HepG2 (cell line): Measurements from ENCODE around the gene MYL3. TPM values are rescaled to one million over a fixed set of nuclear protein-coding genes. Genes with fewer than 3 reads are reported as not detected.

ENCODE experiments used
- ATAC-seq: fragments of 200-7000 bp; cut with Tn5 transposase; 3 replicates; pipeline ENCODE4 v1.9.1; 2020; ENCODE audit warnings: mild to moderate bottlenecking, moderate library complexity
- BruUV-seq: library from RNA; stranded (reverse); fragments of 400-500 nt; replicated peaks from 2 replicates; lab custom pipeline; 2021; lab: Mats Ljungman, UMichigan
- CTCF ChIA-PET: fragments of 300-600 bp; formaldehyde crosslinking; extraction: SDS; loops from one replicate; lab custom pipeline; 2021; ENCODE audit warnings: low total read pairs, inconsistent platforms, low intra/inter-chr PET ratio; lab: Yijun Ruan, JAX
- POLR2A ChIA-PET: fragments of 350-600 bp; sonication (Branson Sonifier 250); formaldehyde crosslinking; loops from one replicate; lab custom pipeline; 2020; ENCODE audit warnings: antibody characterized with exemption, inconsistent platforms; lab: Yijun Ruan, JAX
- DNase-seq: peaks from one replicate; pipeline ENCODE4 v3.0.0-alpha.2; 2015; ENCODE audit warnings: low spot score
- FAIRE-seq: peaks from 3 replicates; lab custom pipeline; 2011; peaks lifted over from hg19 to GRCh38; lab: Jason Lieb, UNC
- H2AFZ ChIP-seq: one replicate; pipeline ENCODE4 v1.6.1; 2011; ENCODE audit warnings: low read length, inconsistent platforms
- H3K27ac ChIP-seq: fragments of 300-600 bp; 3 replicates; pipeline ENCODE4 v1.8.0; 2011; ENCODE audit warnings: mixed run types, mild to moderate bottlenecking, mixed read lengths, low read length, inconsistent platforms; ENCODE audit not compliant: insufficient read depth; ENCODE audit errors: extremely low read length
- H3K27me3 ChIP-seq, 2 experiments: fragments of 200-600 bp in 1 of 2; 2 replicates in 1 of 2; 3 replicates in 1 of 2; pipeline versions ENCODE4 v1.6.0 to v1.8.0; 2011; ENCODE audit warnings: low read length in 2 of 2, mild to moderate bottlenecking in 2 of 2, moderate library complexity in 2 of 2, inconsistent platforms in 1 of 2; ENCODE audit not compliant: insufficient read depth in 2 of 2, control insufficient read depth in 1 of 2
- H3K36me3 ChIP-seq, 2 experiments: fragments of 200-600 bp in 1 of 2; replicated peaks in 1 of 2; 2 replicates in 1 of 2; 3 replicates in 1 of 2; pipeline versions ENCODE4 v1.5.1 to v1.8.0; 2011; ENCODE audit warnings: low read length in 2 of 2, inconsistent platforms in 1 of 2; ENCODE audit not compliant: insufficient read depth in 2 of 2, control insufficient read depth in 1 of 2
- H3K4me1 ChIP-seq: 2 replicates; pipeline ENCODE4 v1.5.1; 2012; ENCODE audit warnings: low read length, inconsistent platforms; ENCODE audit not compliant: insufficient read depth
- H3K4me2 ChIP-seq: 2 replicates; pipeline ENCODE4 v1.6.0; 2011; ENCODE audit warnings: low read depth, low read length, inconsistent platforms
- H3K4me3 ChIP-seq, 3 experiments: fragments of 200-600 bp in 1 of 3; sonication (generic), shearing (Covaris generic) in 1 of 3; replicated peaks in 1 of 3; 2 replicates each; pipeline ENCODE4 v1.5.1; 2011 to 2016; ENCODE audit warnings: low read length in 3 of 3, inconsistent platforms in 2 of 3, low read depth in 2 of 3, mild to moderate bottlenecking in 2 of 3, control low read depth in 1 of 3, mixed read lengths in 1 of 3; ENCODE audit not compliant: insufficient read depth in 1 of 3
- H3K79me2 ChIP-seq: one replicate; pipeline ENCODE4 v1.6.1; 2011; ENCODE audit warnings: low read length, inconsistent platforms; ENCODE audit not compliant: insufficient read depth
- H3K9ac ChIP-seq: 2 replicates; pipeline ENCODE4 v1.6.0; 2011; ENCODE audit warnings: mild to moderate bottlenecking, low read depth, low read length, inconsistent platforms; ENCODE audit not compliant: insufficient read depth
- H3K9me3 ChIP-seq: 2 replicates; pipeline ENCODE4 v1.5.1; 2012; ENCODE audit warnings: mild to moderate bottlenecking, low read length
- H4K20me1 ChIP-seq: 2 replicates; pipeline ENCODE4 v1.6.0; 2011; ENCODE audit warnings: inconsistent platforms, mild to moderate bottlenecking, low read length, moderate library complexity; ENCODE audit not compliant: insufficient read depth
- BRCA1 ChIP-seq: sonication (generic); formaldehyde crosslinking; IDR thresholded peaks from 2 replicates; pipeline ENCODE4 v1.4.0; 2020; ENCODE audit warnings: missing genetic modification reagents
- KDM3A ChIP-seq: IDR thresholded peaks from 2 replicates; pipeline ENCODE4 v1.6.1; 2018; ENCODE audit warnings: low read depth, missing compliant biosample characterization
- KLF16 ChIP-seq, 2 experiments: sonication (generic) in 1 of 2; formaldehyde crosslinking in 1 of 2; IDR thresholded peaks; 2 replicates each; pipeline versions ENCODE4 v1.6.1 to v1.8.0; 2016 to 2023; ENCODE audit warnings: missing genetic modification reagents in 2 of 2, missing compliant biosample characterization in 1 of 2
- MXD3 ChIP-seq: IDR thresholded peaks from 2 replicates; pipeline ENCODE4 v1.6.1; 2016; ENCODE audit warnings: mild to moderate bottlenecking, missing biosample characterization, missing genetic modification reagents
- NFYB ChIP-seq: sonication (generic); formaldehyde crosslinking; IDR thresholded peaks from 2 replicates; pipeline ENCODE4 v1.4.0; 2020; ENCODE audit warnings: missing genetic modification reagents
- THYN1 ChIP-seq: sonication (generic); formaldehyde crosslinking; IDR thresholded peaks from 2 replicates; pipeline ENCODE4 v1.8.1; 2023; ENCODE audit warnings: low read depth, mild to moderate bottlenecking, moderate library complexity, missing genetic modification reagents, borderline replicate concordance
- U2AF2 ChIP-seq: fragments of 200-400 bp; formaldehyde crosslinking; IDR thresholded peaks from 2 replicates; pipeline ENCODE4 v1.6.1; 2017; ENCODE audit warnings: low read depth, mild to moderate bottlenecking, low read length
- ZNF451 ChIP-seq: sonication (generic); formaldehyde crosslinking; IDR thresholded peaks from 2 replicates; pipeline ENCODE4 v1.5.0; 2020; ENCODE audit warnings: mild to moderate bottlenecking, missing genetic modification reagents
- WGBS: methylation state at CpG from one replicate; pipeline ENCODE4 v1.1.6; 2017; ENCODE audit warnings: low lambda C conversion rate; 5-methylcytosine and 5-hydroxymethylcytosine counted together
- in situ Hi-C: cut with HindIII; loops from 2 replicates; pipeline ENCODE4 v1.10.0; 2017; ENCODE audit warnings: low pct_unique_long_range_greater_than_20kb; ENCODE audit not compliant: extremely low pct_ligation_motif_present
- intact Hi-C: fragments of 100-400 bp; cut with micrococcal nuclease; formaldehyde crosslinking; loops from one replicate; pipeline ENCODE4 v1.10.0; 2022; ENCODE audit not compliant: unreplicated experiment
- polyA plus RNA-seq, 8 experiments: library from polyadenylated mRNA; depleted of rRNA in 3 of 8; stranded (reverse) in 7 of 8; unstranded in 1 of 8; fragments of >200 nt; fragmentation: Illumina TruSeq in 4 of 8; extraction: Trizol in 4 of 8; gene quantifications; 2 replicates each; pipeline versions ENCODE4 v1.2.1 to v1.2.3, GENCODE V29; 2011 to 2016; ENCODE audit warnings: low read depth in 4 of 8, missing spikeins in 1 of 8, mixed read lengths in 1 of 8; ENCODE audit not compliant: insufficient read depth in 1 of 8
- total RNA-seq, 5 experiments: library from RNA; depleted of rRNA; stranded (reverse); fragments of >200 nt; fragmentation: Illumina TruSeq; extraction: Trizol; gene quantifications; 2 replicates each; pipeline ENCODE4 v1.2.3, GENCODE V29; 2016; ENCODE audit warnings: low read depth in 1 of 5
- TF ChIP-seq, protein P1 (sequence below): sonication (generic); formaldehyde crosslinking; IDR thresholded peaks from 2 replicates; pipeline ENCODE4 v1.9.0; 2021; ENCODE audit warnings: missing genetic modification reagents, mild to moderate bottlenecking, borderline replicate concordance
- TF ChIP-seq, protein P2 (sequence below): sonication (generic); formaldehyde crosslinking; IDR thresholded peaks from 2 replicates; pipeline ENCODE4 v1.4.0; 2020; ENCODE audit warnings: missing genetic modification reagents

The MYL3 gene
- total and polyA plus RNA-seq, 2 of the 13 experiments (the other 11 are each of a cell fraction or from before 2014, with no cell fraction given), result not detected

DNA sequence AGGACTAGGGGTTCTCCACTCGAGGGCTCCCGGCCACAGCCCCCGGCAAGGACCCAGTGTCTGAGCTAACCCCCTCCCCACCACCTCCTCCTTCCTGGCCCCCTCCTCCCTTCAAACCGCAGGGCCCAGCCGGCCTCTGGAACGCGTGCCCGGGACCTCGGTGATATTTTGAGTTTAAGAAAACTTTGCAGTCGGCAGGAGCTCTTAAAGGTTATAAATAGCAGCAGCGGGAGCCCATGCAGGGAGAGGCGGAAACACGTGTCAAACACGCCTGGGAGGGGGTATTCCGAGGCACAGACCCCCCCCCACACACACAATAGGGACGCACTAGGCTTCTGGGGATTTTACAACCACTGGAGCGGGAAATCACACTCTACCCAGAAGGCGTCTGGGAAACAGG, 11.2 kb upstream of the MYL3 start:
- POLR2A ChIA-PET, result no interaction called here
- peaks cover 27% of the 10 kb centered on the region for H3K4me1 ChIP-seq
- no peak overlapping the region for H3K4me3 ChIP-seq
- intact Hi-C loops, result no loop called here
- FAIRE-seq, result no peak
- WGBS, result 43% methylated on average over 17 of the region's 18 CpGs
- ATAC-seq, result no peak
- H3K27ac ChIP-seq, result no peak overlapping the region
- TF ChIP-seq MXD3, result no peak
- no peak for TF ChIP-seq THYN1
- TF ChIP-seq ZNF451 (CRISPR knock-in tag), result no peak
- no peak for TF ChIP-seq U2AF2
- TF ChIP-seq, protein P1, sequence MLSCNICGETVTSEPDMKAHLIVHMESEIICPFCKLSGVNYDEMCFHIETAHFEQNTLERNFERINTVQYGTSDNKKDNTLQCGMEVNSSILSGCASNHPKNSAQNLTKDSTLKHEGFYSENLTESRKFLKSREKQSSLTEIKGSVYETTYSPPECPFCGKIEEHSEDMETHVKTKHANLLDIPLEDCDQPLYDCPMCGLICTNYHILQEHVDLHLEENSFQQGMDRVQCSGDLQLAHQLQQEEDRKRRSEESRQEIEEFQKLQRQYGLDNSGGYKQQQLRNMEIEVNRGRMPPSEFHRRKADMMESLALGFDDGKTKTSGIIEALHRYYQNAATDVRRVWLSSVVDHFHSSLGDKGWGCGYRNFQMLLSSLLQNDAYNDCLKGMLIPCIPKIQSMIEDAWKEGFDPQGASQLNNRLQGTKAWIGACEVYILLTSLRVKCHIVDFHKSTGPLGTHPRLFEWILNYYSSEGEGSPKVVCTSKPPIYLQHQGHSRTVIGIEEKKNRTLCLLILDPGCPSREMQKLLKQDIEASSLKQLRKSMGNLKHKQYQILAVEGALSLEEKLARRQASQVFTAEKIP (CRISPR knock-in tag), result no peak
- no peak for TF ChIP-seq BRCA1 (CRISPR knock-in tag)
- TF ChIP-seq NFYB, result no peak
- TF ChIP-seq, all 625 proteins: peak for 0
- BruUV-seq, result no TSS peak
- DNase-seq, result no peak
- H4K20me1 ChIP-seq, result peaks cover 3% of the 10 kb centered on the region; the same call in 1 of the 2 replicates
- H3K27me3 ChIP-seq, result peaks cover 13 to 76% of the 10 kb centered on the region in 2 experiments
- no peak overlapping the region for H3K4me2 ChIP-seq
- H3K9me3 ChIP-seq, result no peaks in the 10 kb centered on the region
- in situ Hi-C loops, result no loop called here
- no peak overlapping the region for H2AFZ ChIP-seq
- H3K36me3 ChIP-seq, result no peaks in the 10 kb centered on the region
- no peak overlapping the region for H3K9ac ChIP-seq
- no peaks in the 10 kb centered on the region for H3K79me2 ChIP-seq
- CTCF ChIA-PET, result no interaction called here

GRCh38 chr3:46873521-46873920, 10.3 kb upstream of the MYL3 start:
- BruUV-seq, result no TSS peak
- H3K4me3 ChIP-seq, result no peak overlapping the region
- ChIA-PET POLR2A (no interaction called here), CTCF (no interaction called here)
- H2AFZ ChIP-seq, result no peak overlapping the region
- in situ Hi-C loops, result no loop called here
- H3K27me3 ChIP-seq, result peaks cover 13 to 73% of the 10 kb centered on the region in 2 experiments
- no peak overlapping the region for H3K9ac ChIP-seq
- H3K27ac ChIP-seq, result no peak overlapping the region
- no peaks in the 10 kb centered on the region for H4K20me1 ChIP-seq
- H3K9me3 ChIP-seq, result no peaks in the 10 kb centered on the region
- 14% methylated on average over 5 of the region's 5 CpGs for WGBS
- DNase-seq (no peak), ATAC-seq (no peak), FAIRE-seq (no peak)
- no peak overlapping the region for H3K4me2 ChIP-seq
- no peaks in the 10 kb centered on the region for H3K79me2 ChIP-seq
- intact Hi-C loops, result no loop called here
- peaks cover 27% of the 10 kb centered on the region for H3K4me1 ChIP-seq
- no peaks in the 10 kb centered on the region for H3K36me3 ChIP-seq
- TF ChIP-seq KDM3A (CRISPR knock-in tag), result no peak
- TF ChIP-seq NFYB, result no peak
- no peak for TF ChIP-seq MXD3
- TF ChIP-seq, protein P2, sequence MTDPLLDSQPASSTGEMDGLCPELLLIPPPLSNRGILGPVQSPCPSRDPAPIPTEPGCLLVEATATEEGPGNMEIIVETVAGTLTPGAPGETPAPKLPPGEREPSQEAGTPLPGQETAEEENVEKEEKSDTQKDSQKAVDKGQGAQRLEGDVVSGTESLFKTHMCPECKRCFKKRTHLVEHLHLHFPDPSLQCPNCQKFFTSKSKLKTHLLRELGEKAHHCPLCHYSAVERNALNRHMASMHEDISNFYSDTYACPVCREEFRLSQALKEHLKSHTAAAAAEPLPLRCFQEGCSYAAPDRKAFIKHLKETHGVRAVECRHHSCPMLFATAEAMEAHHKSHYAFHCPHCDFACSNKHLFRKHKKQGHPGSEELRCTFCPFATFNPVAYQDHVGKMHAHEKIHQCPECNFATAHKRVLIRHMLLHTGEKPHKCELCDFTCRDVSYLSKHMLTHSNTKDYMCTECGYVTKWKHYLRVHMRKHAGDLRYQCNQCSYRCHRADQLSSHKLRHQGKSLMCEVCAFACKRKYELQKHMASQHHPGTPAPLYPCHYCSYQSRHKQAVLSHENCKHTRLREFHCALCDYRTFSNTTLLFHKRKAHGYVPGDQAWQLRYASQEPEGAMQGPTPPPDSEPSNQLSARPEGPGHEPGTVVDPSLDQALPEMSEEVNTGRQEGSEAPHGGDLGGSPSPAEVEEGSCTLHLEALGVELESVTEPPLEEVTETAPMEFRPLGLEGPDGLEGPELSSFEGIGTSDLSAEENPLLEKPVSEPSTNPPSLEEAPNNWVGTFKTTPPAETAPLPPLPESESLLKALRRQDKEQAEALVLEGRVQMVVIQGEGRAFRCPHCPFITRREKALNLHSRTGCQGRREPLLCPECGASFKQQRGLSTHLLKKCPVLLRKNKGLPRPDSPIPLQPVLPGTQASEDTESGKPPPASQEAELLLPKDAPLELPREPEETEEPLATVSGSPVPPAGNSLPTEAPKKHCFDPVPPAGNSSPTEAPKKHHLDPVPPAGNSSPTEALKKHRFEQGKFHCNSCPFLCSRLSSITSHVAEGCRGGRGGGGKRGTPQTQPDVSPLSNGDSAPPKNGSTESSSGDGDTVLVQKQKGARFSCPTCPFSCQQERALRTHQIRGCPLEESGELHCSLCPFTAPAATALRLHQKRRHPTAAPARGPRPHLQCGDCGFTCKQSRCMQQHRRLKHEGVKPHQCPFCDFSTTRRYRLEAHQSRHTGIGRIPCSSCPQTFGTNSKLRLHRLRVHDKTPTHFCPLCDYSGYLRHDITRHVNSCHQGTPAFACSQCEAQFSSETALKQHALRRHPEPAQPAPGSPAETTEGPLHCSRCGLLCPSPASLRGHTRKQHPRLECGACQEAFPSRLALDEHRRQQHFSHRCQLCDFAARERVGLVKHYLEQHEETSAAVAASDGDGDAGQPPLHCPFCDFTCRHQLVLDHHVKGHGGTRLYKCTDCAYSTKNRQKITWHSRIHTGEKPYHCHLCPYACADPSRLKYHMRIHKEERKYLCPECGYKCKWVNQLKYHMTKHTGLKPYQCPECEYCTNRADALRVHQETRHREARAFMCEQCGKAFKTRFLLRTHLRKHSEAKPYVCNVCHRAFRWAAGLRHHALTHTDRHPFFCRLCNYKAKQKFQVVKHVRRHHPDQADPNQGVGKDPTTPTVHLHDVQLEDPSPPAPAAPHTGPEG (CRISPR knock-in tag), result no peak
- TF ChIP-seq KLF16 (CRISPR knock-in tag; IDR thresholded peaks at IDR 0.05), result no peak
